Peyer's patch (tissue), 4 donors: ENCODE data around the gene WWOX. TPM values are rescaled to one million over a fixed set of nuclear protein-coding genes. Genes with fewer than 3 reads are reported as not detected.

Source experiments
- DNase-seq, 3 donors: peaks; one replicate each; pipeline ENCODE4 v3.0.0-alpha.2; 2017 to 2019
- H3K27ac ChIP-seq, 4 donors: fragments of 200-600 bp; sonication (generic); one replicate each; pipeline ENCODE4 v1.5.1; 2016 to 2019
- H3K27me3 ChIP-seq, 2 donors: fragments of 200-600 bp; sonication (generic); one replicate each; pipeline ENCODE4 v1.5.1; 2019
- H3K36me3 ChIP-seq, 3 donors: fragments of 200-600 bp; sonication (generic); one replicate each; pipeline ENCODE4 v1.5.1; 2016 to 2019
- H3K4me1 ChIP-seq, 4 donors: fragments of 200-600 bp; sonication (generic); one replicate each; pipeline ENCODE4 v1.5.1; 2016 to 2019
- H3K4me3 ChIP-seq, 4 donors: fragments of 200-600 bp; sonication (generic); 1 replicate in 3 of 4; 2 replicates in 1 of 4; pipeline ENCODE4 v1.5.1; 2016 to 2019; ENCODE audit warnings: mild to moderate bottlenecking in 1 of 4
- H3K9me3 ChIP-seq, 4 donors: fragments of 200-600 bp; sonication (generic); one replicate each; pipeline ENCODE4 v1.5.1; 2016 to 2019; ENCODE audit warnings: mild to moderate bottlenecking in 1 of 4
- POLR2A ChIP-seq, 2 donors: fragments of 450-650 bp; IDR thresholded peaks; one replicate each; pipeline ENCODE4 v1.5.1; 2017; ENCODE audit warnings: antibody characterized with exemption in 2 of 2, mild to moderate bottlenecking in 2 of 2, moderate library complexity in 2 of 2
- total RNA-seq, 4 donors: library from RNA; depleted of rRNA; stranded (reverse); fragments of >200 nt; gene quantifications; one replicate each; pipeline ENCODE4 v1.1.0, GENCODE V29; 2016
- TF ChIP-seq, protein P1 (sequence below), 6 experiments: fragments of 450-650 bp in 4 of 6; fragments of 200-600 bp in 2 of 6; sonication (generic) in 1 of 6; IDR thresholded peaks; one replicate each; pipeline ENCODE4 v1.5.1; 2017 to 2019; ENCODE audit warnings: antibody characterized with exemption in 6 of 6, mild to moderate bottlenecking in 3 of 6, moderate library complexity in 1 of 6

WWOX gene
- total RNA-seq, 4 donors from 2014 or later = 17.3 to 197 (median 57.5) TPM

DNA sequence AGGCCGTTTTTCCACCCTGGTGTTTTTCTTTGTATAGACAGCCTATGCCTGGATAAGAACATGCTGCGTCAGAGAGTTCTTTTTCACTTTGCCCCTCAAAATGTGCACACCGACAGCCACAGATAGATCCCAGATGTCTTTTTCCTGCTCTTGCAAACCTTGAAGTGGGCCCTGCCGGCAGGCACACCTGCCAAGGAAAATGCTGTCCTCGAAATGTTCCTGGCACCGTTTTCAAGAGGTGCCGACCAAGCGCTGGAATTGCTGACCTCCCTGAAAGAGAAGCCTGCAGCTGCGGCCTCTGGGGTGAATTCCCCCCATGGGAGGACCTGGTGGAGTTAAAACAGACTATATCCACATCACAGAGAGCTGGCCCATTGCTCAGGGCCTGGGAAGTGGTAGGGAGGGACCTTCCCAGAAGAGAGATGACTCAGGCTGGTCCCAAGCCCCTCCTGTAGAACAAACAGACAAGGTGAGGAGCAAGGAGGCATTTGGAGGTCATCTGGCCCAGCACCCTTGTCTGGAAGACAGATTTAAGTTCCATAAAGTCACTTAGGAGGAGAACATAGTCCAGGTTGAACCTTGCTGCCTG lies 833.0 kb downstream of the WWOX start:
- no peak for TF ChIP-seq POLR2A (IDR thresholded peaks at IDR 0.05)
- TF ChIP-seq, protein P1, sequence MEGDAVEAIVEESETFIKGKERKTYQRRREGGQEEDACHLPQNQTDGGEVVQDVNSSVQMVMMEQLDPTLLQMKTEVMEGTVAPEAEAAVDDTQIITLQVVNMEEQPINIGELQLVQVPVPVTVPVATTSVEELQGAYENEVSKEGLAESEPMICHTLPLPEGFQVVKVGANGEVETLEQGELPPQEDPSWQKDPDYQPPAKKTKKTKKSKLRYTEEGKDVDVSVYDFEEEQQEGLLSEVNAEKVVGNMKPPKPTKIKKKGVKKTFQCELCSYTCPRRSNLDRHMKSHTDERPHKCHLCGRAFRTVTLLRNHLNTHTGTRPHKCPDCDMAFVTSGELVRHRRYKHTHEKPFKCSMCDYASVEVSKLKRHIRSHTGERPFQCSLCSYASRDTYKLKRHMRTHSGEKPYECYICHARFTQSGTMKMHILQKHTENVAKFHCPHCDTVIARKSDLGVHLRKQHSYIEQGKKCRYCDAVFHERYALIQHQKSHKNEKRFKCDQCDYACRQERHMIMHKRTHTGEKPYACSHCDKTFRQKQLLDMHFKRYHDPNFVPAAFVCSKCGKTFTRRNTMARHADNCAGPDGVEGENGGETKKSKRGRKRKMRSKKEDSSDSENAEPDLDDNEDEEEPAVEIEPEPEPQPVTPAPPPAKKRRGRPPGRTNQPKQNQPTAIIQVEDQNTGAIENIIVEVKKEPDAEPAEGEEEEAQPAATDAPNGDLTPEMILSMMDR (IDR thresholded peaks at IDR 0.05) = no peak
- H3K27me3 ChIP-seq = no peaks in the 10 kb centered on the region
- DNase-seq = no peak
- no peak overlapping the region for H3K4me3 ChIP-seq
- H3K36me3 ChIP-seq = no peaks in the 10 kb centered on the region
- no peaks in the 10 kb centered on the region for H3K9me3 ChIP-seq
- no peaks in the 10 kb centered on the region for H3K4me1 ChIP-seq
- no peak overlapping the region for H3K27ac ChIP-seq

DNA sequence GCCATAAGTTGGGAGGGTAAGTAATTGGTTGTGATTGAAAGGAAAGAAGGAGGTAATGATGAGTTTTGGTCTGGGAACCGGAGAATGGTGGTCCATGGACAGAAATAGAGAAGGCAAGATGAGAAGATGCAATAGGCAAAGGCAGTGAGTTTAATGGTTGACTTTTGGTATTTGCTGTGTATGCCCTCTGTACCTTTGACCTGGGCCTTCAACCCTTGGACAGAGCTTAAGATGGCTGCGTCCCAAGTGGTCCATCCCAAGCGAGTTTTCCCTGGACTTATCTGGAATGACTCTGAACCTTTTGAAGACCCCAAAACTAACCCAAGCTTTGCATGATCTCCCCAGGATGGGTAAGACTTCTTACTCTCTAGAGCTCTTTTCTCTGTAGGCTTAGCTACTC lies 836.6 kb downstream of the WWOX start:
- Histone ChIP-seq H3K36me3 (no peaks in the 10 kb centered on the region), H3K4me3 (no peak overlapping the region), H3K27me3 (no peaks in the 10 kb centered on the region), H3K4me1 (no peaks in the 10 kb centered on the region), H3K27ac (no peak overlapping the region), H3K9me3 (no peaks in the 10 kb centered on the region)
- no peak for TF ChIP-seq POLR2A (IDR thresholded peaks at IDR 0.05)
- TF ChIP-seq, protein P1 (IDR thresholded peaks at IDR 0.05) = no peak
- no peak for DNase-seq

DNA sequence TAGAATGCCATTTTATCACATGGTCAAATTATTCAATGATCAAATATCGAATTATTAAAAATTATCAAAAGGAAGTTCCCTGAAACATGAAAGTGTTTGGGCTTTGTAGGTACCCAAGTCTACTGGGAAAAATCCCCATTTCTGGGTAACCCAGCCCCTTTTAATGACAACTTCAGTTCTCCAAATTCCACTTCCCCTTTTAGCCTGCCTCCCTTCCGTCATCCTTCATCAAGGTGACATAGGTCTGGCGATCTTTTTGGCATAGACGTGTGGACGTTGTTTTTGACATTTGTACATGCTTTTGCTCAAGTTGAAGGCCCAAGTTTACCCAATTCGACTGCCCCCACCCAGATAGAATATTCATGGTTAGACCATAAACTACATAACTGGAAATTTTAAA lies 840.1 kb downstream of the WWOX start:
- TF ChIP-seq, protein P1 (IDR thresholded peaks at IDR 0.05) = no peak
- no peak for TF ChIP-seq POLR2A (IDR thresholded peaks at IDR 0.05)
- H3K27me3 ChIP-seq = no peaks in the 10 kb centered on the region
- H3K27ac ChIP-seq = no peak overlapping the region
- H3K36me3 ChIP-seq = no peaks in the 10 kb centered on the region
- no peak overlapping the region for H3K4me3 ChIP-seq
- H3K4me1 ChIP-seq = no peaks in the 10 kb centered on the region
- H3K9me3 ChIP-seq = no peaks in the 10 kb centered on the region
- DNase-seq = no peak

DNA sequence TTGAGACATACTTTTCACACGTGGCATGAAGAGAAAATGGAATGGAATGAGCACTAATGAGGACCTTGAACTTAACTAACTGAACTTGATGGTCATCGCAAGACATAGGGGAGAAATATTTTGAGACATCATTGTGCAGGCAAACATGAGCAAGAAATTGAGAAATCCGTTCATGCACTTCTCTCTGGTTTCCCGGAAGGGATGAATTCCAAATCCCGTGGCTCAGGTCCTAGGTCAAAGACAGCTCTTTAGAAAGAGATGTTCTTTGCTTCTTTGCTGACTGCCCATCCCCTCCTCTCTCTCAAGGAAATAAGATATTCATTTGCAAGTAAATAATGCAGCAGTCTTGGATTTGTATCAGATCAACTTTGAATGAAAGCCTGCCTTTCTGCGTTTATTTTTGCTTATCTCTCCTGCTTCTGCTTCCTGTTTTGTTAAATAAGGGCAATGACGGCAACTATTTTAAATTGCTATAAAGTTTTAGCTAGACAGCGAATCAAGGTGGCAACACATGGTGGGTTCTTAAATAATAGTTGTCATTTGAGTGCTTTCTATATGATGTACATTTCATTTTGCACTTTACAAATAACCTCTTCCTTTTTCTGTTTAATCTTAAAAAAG lies 843.3 kb downstream of the WWOX start:
- Histone ChIP-seq H3K4me3 (no peak overlapping the region), H3K9me3 (no peaks in the 10 kb centered on the region), H3K27ac (no peak overlapping the region), H3K36me3 (no peaks in the 10 kb centered on the region), H3K27me3 (no peaks in the 10 kb centered on the region), H3K4me1 (no peaks in the 10 kb centered on the region)
- TF ChIP-seq POLR2A (IDR thresholded peaks at IDR 0.05) = no peak
- TF ChIP-seq, protein P1 (IDR thresholded peaks at IDR 0.05) = no peak
- DNase-seq = no peak

DNA sequence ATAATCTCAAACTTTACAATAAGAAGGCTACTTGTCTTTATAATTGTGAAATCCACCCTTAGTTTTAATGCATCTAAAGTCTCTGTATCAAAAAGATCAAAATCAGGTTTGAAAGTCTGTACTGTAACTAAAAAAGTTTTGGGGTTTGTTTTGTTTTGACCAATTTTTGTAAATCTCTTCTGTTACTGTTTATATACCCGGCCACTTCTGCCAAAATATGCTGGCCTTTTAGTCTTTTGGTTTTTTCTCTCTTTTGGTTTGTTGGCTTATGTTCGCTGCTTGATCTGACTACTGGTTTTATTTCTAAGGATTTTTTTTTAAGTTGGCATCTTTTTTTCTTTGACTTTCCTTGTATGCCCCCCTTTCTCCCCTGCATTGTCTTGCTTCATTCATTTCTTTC lies 845.9 kb downstream of the WWOX start:
- no peaks in the 10 kb centered on the region for H3K27me3 ChIP-seq
- no peaks in the 10 kb centered on the region for H3K9me3 ChIP-seq
- TF ChIP-seq, protein P1 (IDR thresholded peaks at IDR 0.05) = no peak
- no peak for TF ChIP-seq POLR2A (IDR thresholded peaks at IDR 0.05)
- no peaks in the 10 kb centered on the region for H3K4me1 ChIP-seq
- no peak overlapping the region for H3K4me3 ChIP-seq
- H3K27ac ChIP-seq = no peak overlapping the region
- no peak for DNase-seq
- H3K36me3 ChIP-seq = no peaks in the 10 kb centered on the region
